Measurements from ENCODE around the gene TMEM248.

GRCh38 chr7:66905689-66906088 is 15.3 kb upstream of the TMEM248 start:
- no peak for TF ChIP-seq TCF3 (IDR thresholded peaks at IDR 0.05; ENCODE audit: borderline replicate concordance, insufficient read depth, low read depth, low read length)
- TF ChIP-seq MAX (IDR thresholded peaks at IDR 0.05; ENCODE audit: low read depth, low read length) = no peak
- no peak for TF ChIP-seq MTA3 (IDR thresholded peaks at IDR 0.05; ENCODE audit: borderline replicate concordance, low read length)
- no peak for TF ChIP-seq ZNF592 (IDR thresholded peaks at IDR 0.05)
- no peak for TF ChIP-seq TCF7 (IDR thresholded peaks at IDR 0.05; ENCODE audit: borderline replicate concordance)
- TF ChIP-seq PBX3 (IDR thresholded peaks at IDR 0.05; ENCODE audit: insufficient replicate concordance, low read depth, low read length) = no peak

Data from GM12878 (cell line).